Neural cell (in vitro differentiated cells): ENCODE results near the gene PIGT. TPM values are rescaled to one million over a fixed set of nuclear protein-coding genes. Genes with fewer than 3 reads are reported as not detected.

ENCODE experiments used
- H2AFZ ChIP-seq: fragments of 200-600, 300-800 bp; sonication (generic), shearing (Covaris generic); 2 replicates; pipeline ENCODE4 v1.6.0; 2014; ENCODE audit warnings: low read depth, mild to moderate bottlenecking, antibody characterized with exemption, low read length, moderate library complexity
- H3F3A ChIP-seq: fragments of 200-600 bp; shearing (Covaris generic); 2 replicates; pipeline ENCODE4 v1.6.1; 2016; ENCODE audit warnings: mild to moderate bottlenecking, moderate library complexity, mixed read lengths, antibody characterized with exemption, low read length; ENCODE audit not compliant: insufficient read depth, poor library complexity, severe bottlenecking
- H3K27ac ChIP-seq: fragments of 200-600, 300-800 bp; sonication (generic), shearing (Covaris generic); 2 replicates; pipeline ENCODE4 v1.5.1; 2014; ENCODE audit warnings: mild to moderate bottlenecking, low read length, moderate library complexity
- H3K27me3 ChIP-seq: fragments of 300-800, 200-600 bp; sonication (generic), shearing (Covaris generic); 2 replicates; pipeline ENCODE4 v1.6.0; 2014; ENCODE audit warnings: mild to moderate bottlenecking, low read depth, low read length, moderate library complexity; ENCODE audit not compliant: insufficient read depth
- H3K36me3 ChIP-seq: fragments of 300-800, 200-600 bp; sonication (generic), shearing (Covaris generic); 2 replicates; pipeline ENCODE4 v1.5.1; 2014; ENCODE audit warnings: mild to moderate bottlenecking, antibody characterized with exemption, low read length, moderate library complexity; ENCODE audit not compliant: insufficient read depth
- H3K4me2 ChIP-seq: fragments of 300-800, 200-600 bp; sonication (generic), shearing (Covaris generic); 2 replicates; pipeline ENCODE4 v1.6.0; 2014; ENCODE audit warnings: mild to moderate bottlenecking, low read length
- H3K4me3 ChIP-seq: fragments of 300-800, 200-600 bp; sonication (generic), shearing (Covaris generic); 2 replicates; pipeline ENCODE4 v1.5.1; 2014; ENCODE audit warnings: mild to moderate bottlenecking, low read length, moderate library complexity
- H3K79me2 ChIP-seq: fragments of 200-600 bp; shearing (Covaris generic); replicated peaks from 2 replicates; pipeline ENCODE4 v1.6.0; 2014; ENCODE audit warnings: mild to moderate bottlenecking, low read length, moderate library complexity; ENCODE audit not compliant: insufficient read depth
- H3K9ac ChIP-seq: fragments of 300-800, 200-600 bp; sonication (generic), shearing (Covaris generic); 2 replicates; pipeline ENCODE4 v1.6.1; 2016; ENCODE audit warnings: mild to moderate bottlenecking, low read length, mixed read lengths
- H3K9me2 ChIP-seq: fragments of 200-600 bp; shearing (Covaris generic); 2 replicates; pipeline ENCODE4 v1.6.1; 2016; ENCODE audit warnings: mild to moderate bottlenecking, low read length, mixed read lengths; ENCODE audit not compliant: insufficient read depth
- H3K9me3 ChIP-seq: fragments of 200-600, 300-800 bp; sonication (generic), shearing (Covaris generic); 2 replicates; pipeline ENCODE4 v1.6.1; 2016; ENCODE audit warnings: mild to moderate bottlenecking, mixed run types, low read length, moderate library complexity, mixed read lengths
- H4K20me1 ChIP-seq: fragments of 200-600 bp; shearing (Covaris generic); 2 replicates; pipeline ENCODE4 v1.6.1; 2016; ENCODE audit warnings: mild to moderate bottlenecking, mixed run types; ENCODE audit not compliant: insufficient read depth
- EP300 ChIP-seq: fragments of 450-650 bp; conservative IDR thresholded peaks from 2 replicates; pipeline ENCODE4 v1.6.1; 2014; ENCODE audit warnings: antibody characterized with exemption, mild to moderate bottlenecking, moderate library complexity; ENCODE audit not compliant: poor library complexity, severe bottlenecking
- EZH2 ChIP-seq: fragments of 200-600, 300-800 bp; shearing (Covaris generic), sonication (generic); IDR thresholded peaks from 2 replicates; pipeline ENCODE4 v1.6.1; 2014; ENCODE audit warnings: antibody characterized with exemption, low read length, borderline replicate concordance, mild to moderate bottlenecking; ENCODE audit not compliant: insufficient read depth, poor library complexity, severe bottlenecking
- MXI1 ChIP-seq: fragments of 450-650 bp; conservative IDR thresholded peaks from 2 replicates; pipeline ENCODE4 v1.6.1; 2014; ENCODE audit warnings: antibody characterized with exemption, mild to moderate bottlenecking; ENCODE audit not compliant: poor library complexity, severe bottlenecking
- POLR2AphosphoS5 ChIP-seq: IDR thresholded peaks from 2 replicates; pipeline ENCODE4 v1.6.1; 2012
- RAD21 ChIP-seq: fragments of 450-650 bp; conservative IDR thresholded peaks from 2 replicates; pipeline ENCODE4 v1.6.1; 2014; ENCODE audit warnings: antibody characterized with exemption, mild to moderate bottlenecking, moderate library complexity
- SMC3 ChIP-seq: fragments of 450-650 bp; conservative IDR thresholded peaks from 2 replicates; pipeline ENCODE4 v1.6.1; 2014; ENCODE audit warnings: antibody characterized with exemption, mild to moderate bottlenecking, moderate library complexity; ENCODE audit not compliant: poor library complexity
- TAF1 ChIP-seq: IDR thresholded peaks from 2 replicates; pipeline ENCODE4 v1.6.1; 2012; ENCODE audit warnings: low read depth
- polyA plus RNA-seq: library from polyadenylated mRNA; depleted of rRNA; stranded (reverse); fragments of >200 nt; gene quantifications from 2 replicates; pipeline ENCODE4 v1.2.3, GENCODE V29; 2014
- TF ChIP-seq, protein P1 (sequence below): fragments of 450-650 bp; IDR thresholded peaks from 2 replicates; pipeline ENCODE4 v1.5.1; 2014; ENCODE audit warnings: antibody characterized with exemption, mild to moderate bottlenecking, moderate library complexity; ENCODE audit not compliant: poor library complexity, severe bottlenecking
- TF ChIP-seq, protein P2 (sequence below): IDR thresholded peaks from 2 replicates; pipeline ENCODE4 v1.6.1; 2012; ENCODE audit warnings: borderline replicate concordance

PIGT gene
- polyA plus RNA-seq, 1 donor from 2014 or later, result 24.3 TPM

DNA sequence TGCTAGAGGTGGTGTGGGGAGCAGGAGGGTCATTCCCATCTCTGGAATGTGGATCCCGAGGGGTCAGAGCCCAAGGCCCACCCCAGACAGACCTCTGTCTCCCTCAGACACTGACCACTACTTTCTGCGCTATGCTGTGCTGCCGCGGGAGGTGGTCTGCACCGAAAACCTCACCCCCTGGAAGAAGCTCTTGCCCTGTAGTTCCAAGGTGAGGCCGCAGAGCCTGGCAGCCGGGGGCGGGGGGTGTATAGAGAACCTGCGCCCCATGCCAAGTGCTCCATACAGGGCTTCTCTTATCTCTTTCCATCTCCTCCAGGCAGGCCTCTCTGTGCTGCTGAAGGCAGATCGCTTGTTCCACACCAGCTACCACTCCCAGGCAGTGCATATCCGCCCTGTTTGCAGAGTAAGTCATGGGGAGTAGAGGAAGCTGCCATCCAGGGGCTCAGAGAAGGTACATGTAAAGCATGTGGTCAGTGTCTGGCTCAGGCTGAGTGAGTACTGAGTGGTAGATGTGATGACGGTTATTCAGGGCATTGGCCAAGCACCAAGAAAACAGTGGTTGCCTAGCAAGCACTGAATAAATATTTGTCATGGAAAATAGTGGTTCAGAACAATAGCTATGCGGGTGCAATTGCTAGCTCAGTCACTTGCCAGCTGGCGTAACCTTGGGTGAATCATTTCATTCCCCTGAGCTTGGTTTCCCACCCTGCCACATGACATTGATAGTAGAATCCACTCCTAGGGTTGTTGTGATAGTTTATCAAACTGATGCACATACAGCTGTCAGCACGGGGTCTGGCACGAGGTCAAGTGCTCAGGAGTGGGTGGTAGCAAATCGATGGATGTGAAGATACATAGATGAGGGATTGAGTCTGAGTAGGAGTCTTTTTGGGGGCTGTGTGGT lies 3.5 kb downstream of the PIGT start:
- Histone ChIP-seq H3F3A (no peaks in the 10 kb centered on the region), H3K79me2 (peaks cover 9% of the 10 kb centered on the region), H3K27me3 (no peaks in the 10 kb centered on the region), H3K9me2 (no peaks in the 10 kb centered on the region), H3K9ac (no peak overlapping the region), H3K9me3 (no peaks in the 10 kb centered on the region), H3K4me2 (no peak overlapping the region), H3K36me3 (no peaks in the 10 kb centered on the region), H3K27ac (no peak overlapping the region), H2AFZ (no peak overlapping the region), H3K4me3 (no peak overlapping the region), H4K20me1 (no peaks in the 10 kb centered on the region)
- TF ChIP-seq TAF1 (no peak), SMC3 (no peak), EZH2 (no peak), MXI1 (no peak), RAD21 (no peak), EP300 (no peak), POLR2AphosphoS5 (no peak)
- TF ChIP-seq, protein P1, sequence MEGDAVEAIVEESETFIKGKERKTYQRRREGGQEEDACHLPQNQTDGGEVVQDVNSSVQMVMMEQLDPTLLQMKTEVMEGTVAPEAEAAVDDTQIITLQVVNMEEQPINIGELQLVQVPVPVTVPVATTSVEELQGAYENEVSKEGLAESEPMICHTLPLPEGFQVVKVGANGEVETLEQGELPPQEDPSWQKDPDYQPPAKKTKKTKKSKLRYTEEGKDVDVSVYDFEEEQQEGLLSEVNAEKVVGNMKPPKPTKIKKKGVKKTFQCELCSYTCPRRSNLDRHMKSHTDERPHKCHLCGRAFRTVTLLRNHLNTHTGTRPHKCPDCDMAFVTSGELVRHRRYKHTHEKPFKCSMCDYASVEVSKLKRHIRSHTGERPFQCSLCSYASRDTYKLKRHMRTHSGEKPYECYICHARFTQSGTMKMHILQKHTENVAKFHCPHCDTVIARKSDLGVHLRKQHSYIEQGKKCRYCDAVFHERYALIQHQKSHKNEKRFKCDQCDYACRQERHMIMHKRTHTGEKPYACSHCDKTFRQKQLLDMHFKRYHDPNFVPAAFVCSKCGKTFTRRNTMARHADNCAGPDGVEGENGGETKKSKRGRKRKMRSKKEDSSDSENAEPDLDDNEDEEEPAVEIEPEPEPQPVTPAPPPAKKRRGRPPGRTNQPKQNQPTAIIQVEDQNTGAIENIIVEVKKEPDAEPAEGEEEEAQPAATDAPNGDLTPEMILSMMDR, result no peak
- TF ChIP-seq, protein P2, sequence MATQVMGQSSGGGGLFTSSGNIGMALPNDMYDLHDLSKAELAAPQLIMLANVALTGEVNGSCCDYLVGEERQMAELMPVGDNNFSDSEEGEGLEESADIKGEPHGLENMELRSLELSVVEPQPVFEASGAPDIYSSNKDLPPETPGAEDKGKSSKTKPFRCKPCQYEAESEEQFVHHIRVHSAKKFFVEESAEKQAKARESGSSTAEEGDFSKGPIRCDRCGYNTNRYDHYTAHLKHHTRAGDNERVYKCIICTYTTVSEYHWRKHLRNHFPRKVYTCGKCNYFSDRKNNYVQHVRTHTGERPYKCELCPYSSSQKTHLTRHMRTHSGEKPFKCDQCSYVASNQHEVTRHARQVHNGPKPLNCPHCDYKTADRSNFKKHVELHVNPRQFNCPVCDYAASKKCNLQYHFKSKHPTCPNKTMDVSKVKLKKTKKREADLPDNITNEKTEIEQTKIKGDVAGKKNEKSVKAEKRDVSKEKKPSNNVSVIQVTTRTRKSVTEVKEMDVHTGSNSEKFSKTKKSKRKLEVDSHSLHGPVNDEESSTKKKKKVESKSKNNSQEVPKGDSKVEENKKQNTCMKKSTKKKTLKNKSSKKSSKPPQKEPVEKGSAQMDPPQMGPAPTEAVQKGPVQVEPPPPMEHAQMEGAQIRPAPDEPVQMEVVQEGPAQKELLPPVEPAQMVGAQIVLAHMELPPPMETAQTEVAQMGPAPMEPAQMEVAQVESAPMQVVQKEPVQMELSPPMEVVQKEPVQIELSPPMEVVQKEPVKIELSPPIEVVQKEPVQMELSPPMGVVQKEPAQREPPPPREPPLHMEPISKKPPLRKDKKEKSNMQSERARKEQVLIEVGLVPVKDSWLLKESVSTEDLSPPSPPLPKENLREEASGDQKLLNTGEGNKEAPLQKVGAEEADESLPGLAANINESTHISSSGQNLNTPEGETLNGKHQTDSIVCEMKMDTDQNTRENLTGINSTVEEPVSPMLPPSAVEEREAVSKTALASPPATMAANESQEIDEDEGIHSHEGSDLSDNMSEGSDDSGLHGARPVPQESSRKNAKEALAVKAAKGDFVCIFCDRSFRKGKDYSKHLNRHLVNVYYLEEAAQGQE, result no peak

DNA sequence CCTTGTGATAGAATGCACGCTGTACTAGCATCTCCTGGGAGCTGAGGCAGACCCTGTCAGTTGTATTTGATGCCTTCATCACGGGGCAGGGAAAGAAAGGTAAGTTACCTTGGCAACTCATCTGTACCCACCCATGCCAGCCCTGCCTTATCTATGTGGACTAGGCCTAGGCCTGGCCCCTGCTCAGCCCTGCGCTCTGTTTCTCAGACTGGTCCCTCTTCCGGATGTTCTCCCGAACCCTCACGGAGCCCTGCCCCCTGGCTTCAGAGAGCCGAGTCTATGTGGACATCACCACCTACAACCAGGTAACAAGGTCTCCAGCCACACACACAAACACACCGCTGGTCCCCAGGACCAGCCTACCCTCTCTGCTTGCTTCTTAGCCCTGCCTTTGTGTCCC lies 4.2 kb downstream of the PIGT start:
- H3K36me3 ChIP-seq, result no peaks in the 10 kb centered on the region
- no peaks in the 10 kb centered on the region for H3K9me3 ChIP-seq
- no peak overlapping the region for H3K9ac ChIP-seq

More for the DNA sequence above, 4.2 kb downstream of the PIGT start:
- Histone ChIP-seq H3K4me3 (no peak overlapping the region), H4K20me1 (no peaks in the 10 kb centered on the region), H3K27me3 (no peaks in the 10 kb centered on the region), H2AFZ (no peak overlapping the region), H3F3A (no peaks in the 10 kb centered on the region), H3K4me2 (no peak overlapping the region), H3K79me2 (peaks cover 9% of the 10 kb centered on the region), H3K27ac (no peak overlapping the region), H3K9me2 (no peaks in the 10 kb centered on the region)
- no peak for TF ChIP-seq RAD21
- no peak for TF ChIP-seq TAF1
- no peak for TF ChIP-seq EP300
- TF ChIP-seq, protein P1, result no peak
- no peak for TF ChIP-seq MXI1
- no peak for TF ChIP-seq EZH2
- TF ChIP-seq, protein P2, result no peak
- no peak for TF ChIP-seq SMC3
- no peak for TF ChIP-seq POLR2AphosphoS5
